OCI-M2 (cell line): ENCODE measurements around the gene TMEM106C.

ENCODE experiments used
- DNase-seq: peaks from one replicate; lab custom pipeline; 2025; ENCODE audit not compliant: unreplicated experiment; lab: John Stamatoyannopoulos, UW

Gene TMEM106C

GRCh38 chr12:47992776-47993175, 29.4 kb downstream of the TMEM106C start:
- DNase-seq = no peak

DNA sequence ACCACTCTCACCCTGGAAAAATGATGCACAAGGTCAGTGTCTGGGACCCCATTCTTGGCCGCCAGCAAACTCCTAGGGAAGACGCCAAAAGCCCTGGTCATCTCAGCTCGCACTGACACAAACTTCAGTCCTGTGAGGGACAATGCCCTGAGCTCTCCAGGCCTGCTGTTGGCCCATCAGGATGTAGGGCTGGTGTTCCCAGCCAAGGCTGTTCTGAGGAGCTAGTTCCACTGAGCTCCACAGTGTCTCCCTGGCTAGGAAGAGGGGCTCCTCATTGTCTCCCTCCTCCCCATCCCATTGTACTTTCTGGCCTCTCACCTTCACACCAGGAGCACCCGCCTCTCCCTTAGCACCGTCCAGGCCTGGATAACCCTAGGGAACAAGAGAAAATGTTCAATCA, 30.1 kb downstream of the TMEM106C start:
- no peak for DNase-seq

- DNase-seq = no peak
Measured at GRCh38 chr12:47995981-47996401, 32.6 kb downstream of the TMEM106C start.

GRCh38 chr12:47997321-47997720, 33.9 kb downstream of the TMEM106C start:
- no peak for DNase-seq

GRCh38 chr12:47999816-48000215, 36.4 kb downstream of the TMEM106C start:
- no peak for DNase-seq

GRCh38 chr12:48000878-48001504, 37.6 kb downstream of the TMEM106C start:
- no peak for DNase-seq

DNA sequence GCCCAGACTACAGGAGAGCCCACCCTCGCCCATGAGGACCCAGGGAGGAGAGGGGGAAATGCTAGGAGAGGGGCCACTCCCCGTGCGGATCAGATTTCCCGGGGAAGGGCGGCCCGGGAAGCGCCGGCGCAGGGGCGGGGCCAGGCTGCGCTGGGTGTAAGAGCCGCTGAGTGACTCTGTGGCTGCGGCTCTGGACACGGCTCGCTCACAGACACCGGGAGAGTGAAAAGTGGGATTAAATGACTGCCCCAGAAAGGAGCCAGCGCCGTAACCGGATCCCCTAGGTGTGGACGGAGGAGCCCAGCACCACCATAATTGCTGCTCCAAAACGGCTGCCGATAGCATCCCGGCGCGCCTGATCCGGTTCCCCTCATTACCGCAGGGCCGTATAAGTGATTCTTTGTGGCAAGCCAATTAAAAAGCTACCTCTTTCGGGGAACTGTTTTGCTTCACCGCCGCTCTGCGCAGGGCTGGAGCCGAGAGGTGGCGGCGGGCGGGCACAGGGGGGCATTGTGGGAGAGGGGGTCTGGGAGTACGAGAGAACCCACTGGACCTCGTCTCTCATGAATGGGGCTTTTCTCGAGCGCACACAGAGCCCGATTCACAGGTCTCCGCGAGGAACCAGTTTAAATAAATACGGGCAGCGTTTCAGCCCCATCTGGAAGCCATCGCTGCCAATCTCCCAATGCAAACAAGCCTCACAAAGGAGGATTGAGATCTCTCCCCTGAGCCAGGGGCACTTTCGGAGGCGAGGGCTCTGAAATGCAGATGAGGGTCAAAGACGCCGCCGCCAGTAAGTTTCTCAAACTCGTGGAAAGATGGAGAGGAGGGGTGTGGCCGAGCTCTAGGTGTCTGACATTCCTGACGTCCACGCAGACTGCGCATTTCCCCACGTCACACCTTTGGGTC, 38.4 kb downstream of the TMEM106C start:
- no peak for DNase-seq

- DNase-seq = no peak
Measured at GRCh38 chr12:48002414-48002730, 39.0 kb downstream of the TMEM106C start.

GRCh38 chr12:48002773-48003218, 39.4 kb downstream of the TMEM106C start:
- DNase-seq = no peak

DNA sequence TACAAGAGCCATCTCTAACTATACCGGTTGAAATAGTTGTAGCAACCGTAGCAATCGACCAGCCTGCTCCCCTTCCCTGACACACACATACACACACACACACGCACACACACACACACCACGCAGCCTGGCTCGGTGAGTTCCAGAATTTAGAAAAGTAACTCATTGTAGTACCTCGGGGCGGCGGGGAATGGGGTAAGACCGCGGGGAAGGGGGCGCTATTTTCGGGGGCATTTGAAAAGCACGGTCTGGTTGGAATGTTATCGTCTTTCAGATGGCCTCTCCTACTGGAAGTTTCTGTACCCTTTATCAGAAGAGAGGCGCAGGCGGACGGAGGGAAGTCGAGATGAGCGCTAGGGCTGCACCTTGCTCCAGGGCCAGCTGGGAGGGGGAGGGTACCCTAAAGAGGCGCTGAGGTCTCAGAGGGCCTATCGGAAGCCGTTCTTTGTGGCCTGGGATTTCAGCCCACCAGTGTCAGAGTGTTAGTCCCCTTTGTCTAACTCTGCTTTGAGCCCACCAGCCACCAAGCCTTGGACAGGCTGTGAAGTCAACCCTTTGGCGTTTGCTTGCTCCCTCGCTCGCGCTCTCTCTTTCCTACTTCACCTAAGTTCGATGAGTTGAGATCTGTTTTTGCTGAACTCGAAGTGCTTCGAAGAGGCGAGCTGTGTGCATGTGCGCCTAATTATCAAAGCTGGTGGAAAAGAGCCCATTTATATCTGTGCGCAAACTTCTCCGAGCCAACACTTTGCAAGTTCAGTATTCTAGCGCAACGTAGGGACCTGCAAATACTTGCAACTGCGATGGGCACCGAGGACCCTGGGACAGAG, 40.0 kb downstream of the TMEM106C start:
- DNase-seq = no peak

DNA sequence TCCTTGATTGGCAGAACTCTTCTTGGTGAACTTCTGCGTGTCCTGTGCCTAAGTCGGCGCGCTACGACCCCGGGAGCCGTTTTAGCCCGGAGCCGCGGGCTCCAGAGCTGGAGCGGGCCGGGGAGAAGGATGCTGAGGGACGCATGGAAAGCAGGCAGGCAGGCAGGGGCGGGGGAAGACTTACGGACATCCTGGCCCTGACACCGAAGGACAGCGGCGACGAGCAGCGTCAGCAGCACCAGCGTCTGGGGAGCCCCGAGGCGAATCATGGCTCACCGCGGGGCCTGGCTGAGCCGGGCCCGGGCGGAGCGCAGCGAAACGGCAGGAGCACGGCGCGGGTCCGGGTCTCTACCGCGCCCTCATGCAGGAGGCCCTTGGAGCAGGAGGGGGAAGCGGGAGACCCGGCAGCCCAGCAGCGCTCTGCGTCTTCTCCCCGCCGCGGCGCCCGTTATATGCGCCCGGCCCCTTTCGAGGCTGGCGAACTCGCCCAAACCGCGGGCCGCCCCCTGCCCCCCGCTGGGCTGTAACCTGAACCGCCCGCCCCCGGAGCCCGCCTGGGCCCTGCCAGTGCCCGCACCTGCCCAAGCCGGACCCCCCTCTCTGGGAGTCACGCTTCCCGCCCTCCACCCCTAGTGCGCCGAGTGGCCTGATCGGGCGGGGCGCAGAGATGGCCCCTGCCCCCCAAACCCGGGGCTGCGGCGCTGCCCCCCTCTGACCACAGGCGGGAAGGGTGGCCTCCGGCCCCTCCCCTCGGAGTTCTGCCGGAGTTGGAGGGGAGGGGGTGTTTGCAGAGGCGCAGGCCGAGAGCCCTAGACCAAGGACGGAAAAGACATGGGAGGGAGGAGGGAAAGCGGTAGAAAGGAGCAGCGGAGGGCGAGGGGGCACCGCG, 40.9 kb downstream of the TMEM106C start, which contains the start of gene COL2A1:
COL2A1 (minus strand) TSS at position 424 of the 889 bp plus-strand sequence; CDS start at position 269, 155 bp downstream.
- no peak for DNase-seq

- DNase-seq = no peak
Measured at GRCh38 chr12:48005001-48005749, 41.8 kb downstream of the TMEM106C start.

DNA sequence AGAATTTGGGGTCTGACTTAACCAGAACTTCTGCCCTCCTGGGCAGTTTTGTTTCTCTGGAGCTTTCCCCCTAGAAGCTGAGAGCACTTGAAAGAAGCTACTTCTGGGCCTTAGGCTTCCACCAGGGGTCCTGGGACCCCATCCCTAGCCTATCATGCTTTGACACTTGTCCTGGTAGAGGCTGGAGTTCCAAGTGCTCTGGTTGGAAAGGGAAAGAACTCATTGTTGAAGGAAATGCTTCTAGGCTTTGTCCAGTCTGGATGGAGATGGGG, 42.3 kb downstream of the TMEM106C start:
- DNase-seq = no peak

GRCh38 chr12:48007206-48007605, 43.8 kb downstream of the TMEM106C start:
- DNase-seq = no peak

DNA sequence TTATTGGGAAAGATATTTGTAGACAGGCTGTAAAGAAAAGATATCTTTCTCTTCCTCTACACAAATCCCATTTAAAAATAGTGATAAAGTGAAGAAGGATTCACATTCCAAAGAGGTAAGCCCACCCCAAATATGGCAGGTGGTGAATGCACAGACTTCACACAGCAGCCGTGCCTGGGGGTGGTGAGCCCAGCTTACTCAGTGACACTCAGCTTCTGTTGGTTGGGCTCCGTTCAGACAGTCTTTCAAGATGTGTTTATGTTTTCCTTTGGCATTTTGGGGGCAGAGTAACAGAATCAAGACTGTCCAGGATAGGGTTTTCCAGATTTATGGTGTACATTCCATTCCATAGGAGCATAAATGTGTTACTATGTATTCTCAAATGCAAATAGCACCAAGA, 45.0 kb downstream of the TMEM106C start:
- no peak for DNase-seq

- no peak for DNase-seq
Measured at GRCh38 chr12:48008950-48009349, 45.6 kb downstream of the TMEM106C start.

- no peak for DNase-seq
Measured at GRCh38 chr12:48009471-48009870, 46.1 kb downstream of the TMEM106C start.

DNA sequence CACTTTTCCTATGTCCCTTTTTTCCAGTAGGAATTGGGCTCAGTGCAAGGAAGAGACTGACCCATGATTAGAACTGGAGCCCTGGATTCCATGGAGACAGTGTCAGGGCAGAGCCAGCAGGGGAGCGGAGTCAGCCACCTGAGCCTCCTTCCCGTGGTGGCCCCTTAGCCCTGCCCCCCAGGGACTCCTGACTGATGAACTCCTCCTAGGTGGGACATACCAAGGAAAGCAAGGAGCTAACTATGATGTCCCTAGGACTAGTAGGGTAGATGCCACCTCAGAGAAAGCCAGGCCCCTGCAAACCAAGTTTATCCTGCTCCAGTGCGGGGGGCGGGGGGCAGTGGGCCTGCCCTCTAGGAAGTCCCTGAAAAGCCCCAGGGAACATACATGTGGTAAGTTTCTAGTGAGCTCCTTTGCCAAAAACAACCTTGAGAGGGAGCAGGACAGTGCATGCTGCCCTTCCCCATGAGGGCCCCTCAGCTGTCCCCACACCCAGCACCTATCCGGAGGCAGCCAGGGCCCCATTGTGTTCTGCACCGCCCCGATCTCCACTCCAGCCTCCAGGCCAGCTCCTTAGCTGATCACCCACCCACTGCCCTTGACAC, 47.1 kb downstream of the TMEM106C start:
- no peak for DNase-seq

DNA sequence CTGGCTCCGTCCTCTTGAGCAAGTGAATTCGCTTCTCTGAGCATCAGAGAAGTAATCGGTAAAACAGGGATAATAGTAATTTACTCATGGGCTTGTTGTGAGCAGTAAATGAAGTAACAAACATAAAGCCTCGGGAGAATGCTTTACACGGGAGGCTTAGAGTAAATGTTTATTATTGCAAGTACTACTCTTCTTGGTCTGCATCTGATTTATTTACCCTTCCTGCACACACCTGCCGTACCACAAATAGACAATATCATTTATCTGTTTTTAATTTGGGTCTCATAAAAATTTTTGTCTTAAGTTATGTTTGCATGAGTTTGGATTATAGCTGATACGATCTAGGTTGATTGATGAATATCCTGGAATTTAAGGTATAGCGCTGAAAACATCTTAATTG, 48.7 kb downstream of the TMEM106C start:
- no peak for DNase-seq

GRCh38 chr12:48013287-48013686, 49.9 kb downstream of the TMEM106C start:
- no peak for DNase-seq
